GM18873 (cell line): ENCODE data around the gene ENPP7.

Source experiments
- ATAC-seq: cut with Tn5 transposase; IDR thresholded peaks from one replicate; pipeline ENCODE4 v1.9.1; 2021; ENCODE audit warnings: mild to moderate bottlenecking, moderate library complexity, moderate number of reproducible peaks; ENCODE audit not compliant: unreplicated experiment, low FRiP score

Gene ENPP7, protein sequence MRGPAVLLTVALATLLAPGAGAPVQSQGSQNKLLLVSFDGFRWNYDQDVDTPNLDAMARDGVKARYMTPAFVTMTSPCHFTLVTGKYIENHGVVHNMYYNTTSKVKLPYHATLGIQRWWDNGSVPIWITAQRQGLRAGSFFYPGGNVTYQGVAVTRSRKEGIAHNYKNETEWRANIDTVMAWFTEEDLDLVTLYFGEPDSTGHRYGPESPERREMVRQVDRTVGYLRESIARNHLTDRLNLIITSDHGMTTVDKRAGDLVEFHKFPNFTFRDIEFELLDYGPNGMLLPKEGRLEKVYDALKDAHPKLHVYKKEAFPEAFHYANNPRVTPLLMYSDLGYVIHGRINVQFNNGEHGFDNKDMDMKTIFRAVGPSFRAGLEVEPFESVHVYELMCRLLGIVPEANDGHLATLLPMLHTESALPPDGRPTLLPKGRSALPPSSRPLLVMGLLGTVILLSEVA

DNA sequence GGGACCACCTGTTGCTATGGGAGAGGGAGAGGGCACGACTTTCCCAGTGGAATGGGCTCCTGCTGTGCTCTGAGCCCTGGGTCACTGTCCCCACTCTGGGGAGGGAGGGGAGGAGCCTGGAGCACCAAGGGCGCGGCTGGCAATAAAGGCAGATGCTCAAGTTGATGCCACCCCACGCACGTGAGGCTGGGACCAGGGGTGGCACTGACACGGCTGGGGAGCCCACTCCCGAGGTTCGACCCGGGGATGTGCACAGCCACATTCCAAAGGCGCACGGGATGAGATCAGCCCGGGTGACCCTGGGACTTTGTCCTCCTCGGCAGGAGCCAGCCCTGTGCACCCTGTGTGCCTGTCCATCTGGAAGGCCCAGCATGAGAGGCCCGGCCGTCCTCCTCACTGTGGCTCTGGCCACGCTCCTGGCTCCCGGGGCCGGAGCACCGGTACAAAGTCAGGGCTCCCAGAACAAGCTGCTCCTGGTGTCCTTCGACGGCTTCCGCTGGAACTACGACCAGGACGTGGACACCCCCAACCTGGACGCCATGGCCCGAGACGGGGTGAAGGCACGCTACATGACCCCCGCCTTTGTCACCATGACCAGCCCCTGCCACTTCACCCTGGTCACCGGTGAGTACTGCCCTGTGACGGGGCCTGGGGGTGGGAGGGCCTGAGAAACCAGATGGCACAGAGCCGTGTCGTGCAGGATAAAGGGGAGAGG lies at the start of gene ENPP7:
TSS of gene ENPP7 (plus strand) at position 175 of the 715 bp plus-strand sequence. CDS start at position 372, 197 bp downstream.
- no peak for ATAC-seq

DNA sequence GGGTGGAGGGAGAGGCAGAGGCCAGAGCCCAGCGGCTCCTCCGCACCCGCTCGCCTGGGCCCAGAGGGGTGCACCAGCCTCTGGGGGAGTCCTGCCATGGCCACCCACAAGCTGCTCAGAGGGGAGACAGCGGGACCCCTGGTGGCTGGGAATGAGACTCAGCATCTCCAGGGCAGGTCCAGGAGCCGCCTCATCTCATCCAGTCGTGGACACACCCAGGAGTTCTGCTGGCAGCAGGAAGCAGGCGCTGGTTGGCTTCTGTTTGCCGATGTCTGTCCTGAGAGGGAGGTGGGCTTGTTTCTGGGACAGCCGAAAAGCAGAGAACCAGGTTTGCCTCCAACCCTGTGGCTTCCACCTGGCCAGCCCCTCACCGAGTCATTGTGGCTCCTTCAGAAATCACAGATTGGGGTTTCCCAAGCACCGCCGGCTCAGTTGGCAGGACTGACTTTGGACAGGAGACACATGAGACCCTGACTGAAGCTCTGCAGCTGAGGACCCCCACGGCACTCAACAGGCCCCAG lies 49.6 kb upstream of the ENPP7 start:
- ATAC-seq: no peak

DNA sequence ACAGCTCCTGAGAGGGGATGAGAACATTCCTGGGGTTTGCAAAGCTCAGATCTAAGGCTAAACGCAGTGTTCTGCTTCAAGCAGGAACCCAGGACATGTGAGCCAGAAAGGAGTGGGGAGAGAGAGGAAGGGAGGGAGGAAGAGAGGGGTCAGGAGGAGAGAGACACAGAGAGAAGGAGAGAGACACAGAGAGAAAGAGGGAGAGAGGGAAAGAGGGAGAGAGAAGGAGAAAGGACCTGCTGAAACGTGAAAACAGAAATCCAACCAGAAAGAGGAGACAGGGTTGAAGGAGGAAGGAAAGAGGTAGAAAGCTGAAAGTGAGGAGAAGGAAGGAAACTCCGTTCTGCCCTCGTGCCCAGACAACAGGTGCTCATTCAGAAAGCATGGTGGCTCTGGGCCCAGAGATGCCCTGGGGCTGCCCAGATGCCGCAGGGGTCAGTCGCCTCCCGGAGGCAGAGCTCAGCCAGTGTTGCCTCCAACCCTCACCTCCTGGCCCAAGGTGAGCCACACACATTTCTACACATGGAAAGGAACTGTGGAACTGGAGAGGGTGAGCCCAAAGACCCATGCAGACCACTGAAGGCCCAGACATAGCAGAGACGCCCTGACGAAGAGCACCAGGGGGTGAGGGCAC lies 49.0 kb upstream of the ENPP7 start:
- ATAC-seq: no peak

DNA sequence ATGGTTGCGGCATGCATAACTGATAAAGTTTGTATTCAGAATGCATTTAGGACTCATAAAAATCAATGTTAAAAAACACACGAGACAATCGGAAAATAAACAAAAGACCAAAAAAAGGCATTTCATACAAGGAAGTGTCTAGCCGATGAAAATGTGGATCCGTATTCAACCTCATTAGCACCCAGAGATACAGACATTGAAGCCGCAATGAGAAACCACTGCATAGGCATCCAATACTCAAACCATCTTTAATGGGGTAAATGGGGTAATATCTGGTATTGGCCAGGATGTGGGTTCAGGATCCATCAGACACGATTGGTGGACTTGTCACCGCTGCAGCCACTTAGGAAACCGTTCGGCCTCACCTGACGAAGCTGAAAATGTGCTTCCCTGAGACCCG lies 47.4 kb upstream of the ENPP7 start:
- ATAC-seq: no peak

DNA sequence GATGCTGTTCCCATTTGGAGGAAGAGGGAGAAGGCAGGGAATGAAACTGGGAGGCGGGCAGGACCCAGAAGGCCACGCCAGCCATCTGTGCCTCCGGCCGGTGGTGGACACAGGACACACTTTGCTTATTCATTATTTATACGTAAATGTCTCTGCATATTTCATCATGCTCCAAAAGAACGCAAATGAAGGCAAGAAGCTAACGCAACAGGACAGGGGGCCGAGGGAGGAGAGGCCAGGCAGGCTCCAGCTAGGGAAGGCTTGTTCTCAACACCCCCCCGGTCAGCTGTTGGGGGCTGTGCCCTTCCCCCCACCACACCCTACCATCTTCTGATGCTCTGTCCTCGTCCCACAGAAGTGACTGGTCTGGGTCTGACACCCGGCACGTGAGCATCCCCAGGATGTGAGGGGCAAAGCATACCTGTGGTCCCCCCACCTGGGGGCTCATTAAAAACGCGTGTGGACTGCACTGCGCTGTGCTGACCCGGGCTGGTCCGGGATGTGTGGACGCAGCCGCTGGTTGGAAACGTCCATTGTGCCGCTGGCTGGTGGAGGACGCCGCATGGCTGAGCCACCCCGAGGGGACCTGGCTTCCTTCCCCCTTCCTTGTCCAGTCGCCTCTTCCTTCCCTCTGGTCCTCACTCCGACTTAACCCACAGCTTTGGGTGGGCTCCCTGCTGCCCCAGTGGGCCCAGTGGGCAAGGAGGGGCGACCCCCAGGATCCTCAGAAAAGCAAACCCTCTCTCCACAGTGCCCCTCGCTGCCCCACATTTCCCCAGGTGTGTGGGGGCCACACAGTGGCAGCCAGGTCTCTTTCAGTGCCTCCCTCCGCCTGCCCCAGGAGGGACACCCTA lies 46.4 kb upstream of the ENPP7 start:
- no peak for ATAC-seq

DNA sequence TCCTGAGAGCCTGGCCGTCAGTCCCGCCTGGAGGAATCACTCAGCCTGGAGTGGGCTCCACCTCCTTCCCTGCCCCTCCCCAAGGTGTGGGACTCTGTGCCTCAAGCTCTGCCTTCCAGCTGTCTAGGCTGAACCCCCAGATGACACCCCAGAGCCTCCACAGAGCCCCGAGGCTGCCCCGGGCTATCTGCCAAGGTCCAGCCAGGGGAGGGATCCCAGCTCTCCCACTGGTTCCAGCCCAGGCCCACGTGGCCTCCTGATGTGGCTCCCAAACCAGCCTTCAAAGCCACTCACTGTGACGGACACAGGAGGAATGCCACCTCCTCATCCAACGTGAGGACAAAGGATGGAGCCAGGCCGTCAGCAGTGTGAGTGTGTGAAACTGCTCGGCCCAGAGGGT lies 45.6 kb upstream of the ENPP7 start:
- no peak for ATAC-seq

DNA sequence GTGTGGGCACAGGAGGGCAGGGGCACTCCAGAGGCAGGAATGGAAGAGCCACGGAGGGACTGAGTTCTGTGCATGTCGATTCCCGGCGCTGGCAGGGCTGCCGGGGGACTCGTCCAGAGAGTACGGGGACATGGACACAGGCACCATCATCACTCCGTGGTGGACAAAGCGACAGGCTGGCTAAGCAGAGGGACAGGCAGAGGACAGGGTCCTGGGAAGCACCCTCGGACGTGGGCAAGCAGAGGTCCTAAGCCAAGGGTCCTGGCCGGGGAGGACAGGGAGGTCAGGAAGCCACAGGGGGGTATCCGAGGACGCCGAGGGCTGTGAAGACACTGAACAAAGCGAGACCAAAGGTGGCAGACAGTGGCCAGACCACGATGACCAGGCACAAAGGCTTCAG lies 44.3 kb upstream of the ENPP7 start:
- no peak for ATAC-seq

DNA sequence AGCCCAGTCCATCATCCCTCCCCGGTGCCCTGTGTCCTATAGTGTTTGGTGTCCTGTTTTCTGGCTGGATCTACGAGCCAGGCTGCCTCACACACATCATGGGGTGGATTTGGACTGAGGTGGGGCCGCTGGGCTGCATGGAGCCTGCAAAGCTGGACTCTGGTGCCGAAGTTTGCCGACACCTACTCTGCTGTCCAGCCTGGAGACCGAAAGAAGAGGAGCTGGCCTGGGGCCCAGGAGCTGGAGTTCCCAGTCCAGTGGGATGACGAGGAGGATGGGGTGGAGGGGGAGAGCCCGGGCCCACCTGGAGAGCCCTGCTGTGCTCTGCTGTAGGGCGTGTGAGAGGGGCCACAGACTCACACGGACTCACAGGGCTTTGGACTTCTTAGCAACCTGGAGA lies 40.3 kb upstream of the ENPP7 start:
- no peak for ATAC-seq

DNA sequence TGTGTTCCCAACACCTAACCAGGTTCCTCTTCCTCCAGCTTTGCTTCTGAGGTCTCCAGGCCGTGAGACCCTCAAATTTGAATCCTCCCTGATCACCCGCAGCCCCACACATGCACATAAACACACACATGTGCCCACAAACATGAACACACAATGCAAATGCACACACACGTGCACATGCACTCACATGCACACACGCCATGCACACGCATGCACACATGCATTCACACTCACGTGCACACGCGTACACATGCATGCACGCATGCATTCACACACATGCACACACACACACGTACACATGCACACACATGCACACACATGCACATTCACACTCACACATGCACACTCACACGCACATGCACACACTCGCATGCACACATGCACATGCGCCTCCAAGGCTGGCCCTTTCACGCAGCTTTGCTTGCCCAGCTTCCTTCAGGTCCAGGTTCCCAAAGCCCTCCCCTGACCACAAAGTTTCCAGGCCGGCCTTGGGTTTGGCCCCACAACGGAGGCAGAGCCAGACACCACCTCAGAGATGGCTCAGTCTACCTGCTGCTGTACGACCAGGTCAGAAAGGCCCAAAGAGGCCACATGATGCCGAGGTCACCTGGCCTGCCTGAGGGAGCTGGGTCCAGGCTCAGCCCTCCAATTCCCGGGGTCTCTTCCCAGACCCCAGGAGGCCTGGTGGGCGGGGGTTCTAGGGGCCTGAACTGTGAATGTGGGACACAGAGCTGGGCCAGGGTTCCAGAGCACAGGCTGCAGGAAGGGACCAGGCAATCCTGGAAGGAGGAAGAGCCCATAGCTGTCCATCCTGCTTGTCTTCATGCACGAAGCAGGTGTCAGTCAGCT lies 39.5 kb upstream of the ENPP7 start:
- no peak for ATAC-seq

DNA sequence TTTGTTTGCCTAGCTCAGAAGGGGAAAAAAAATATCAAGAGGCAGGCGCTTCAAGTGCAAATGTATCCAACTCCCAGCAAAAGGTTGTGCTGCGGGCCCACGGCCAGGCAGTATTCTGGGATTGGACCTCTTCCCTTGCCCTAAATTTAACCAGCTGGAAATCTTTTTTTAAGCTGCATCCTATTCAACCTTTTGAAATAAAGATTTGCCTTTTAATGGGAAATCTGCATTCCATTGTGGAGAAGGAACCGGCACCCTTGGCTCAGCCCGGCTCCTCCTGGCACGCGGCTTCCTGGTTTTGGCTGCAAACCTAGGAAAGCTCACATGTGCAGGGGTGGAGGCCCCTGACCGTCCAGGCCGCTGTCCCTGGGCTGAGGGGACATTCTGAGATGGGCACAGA lies 38.8 kb upstream of the ENPP7 start:
- ATAC-seq: no peak

DNA sequence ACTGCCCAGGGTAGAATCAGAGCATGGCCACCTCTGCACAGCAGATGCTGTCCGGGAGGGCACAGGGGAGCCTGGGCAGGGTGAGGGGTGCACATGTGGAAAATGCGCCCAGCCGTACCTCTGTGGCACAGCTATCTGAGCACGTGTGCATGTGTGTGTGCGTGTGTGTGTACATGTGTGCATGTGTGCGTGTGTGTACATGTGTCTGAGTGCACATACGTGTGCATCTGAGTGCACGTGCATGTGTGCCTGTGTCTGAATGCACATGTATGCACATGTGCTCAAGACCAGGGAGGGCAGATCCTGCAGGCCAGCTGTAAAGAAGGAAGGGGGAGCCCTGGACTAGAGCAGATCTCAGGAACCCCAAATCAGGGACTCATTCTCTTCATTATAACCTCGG lies 37.3 kb upstream of the ENPP7 start:
- ATAC-seq: no peak

DNA sequence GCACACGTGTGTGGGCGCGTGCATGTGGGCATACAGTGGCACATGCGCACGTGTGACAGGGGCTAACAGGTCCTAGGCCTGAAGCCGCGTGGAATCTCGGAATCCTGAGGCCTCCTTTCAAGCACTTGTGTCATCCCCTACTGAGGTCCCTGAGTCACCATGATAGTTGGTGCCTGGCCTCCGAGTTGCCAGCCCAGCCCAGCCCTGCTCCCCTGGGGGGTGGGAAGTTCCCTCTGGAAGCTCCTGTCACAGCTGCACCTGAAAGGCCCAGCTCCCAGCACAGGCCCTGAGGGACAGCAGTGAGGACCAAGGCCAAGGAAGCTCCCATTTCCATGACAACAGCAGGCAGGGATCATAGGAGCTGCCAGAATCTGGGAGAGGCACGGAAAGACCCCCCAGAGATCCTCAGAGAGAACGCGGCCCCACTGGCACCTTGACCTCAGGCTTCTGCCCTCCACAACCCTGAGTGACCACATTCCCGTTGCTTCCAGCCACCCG lies 35.4 kb upstream of the ENPP7 start:
- ATAC-seq: no peak

DNA sequence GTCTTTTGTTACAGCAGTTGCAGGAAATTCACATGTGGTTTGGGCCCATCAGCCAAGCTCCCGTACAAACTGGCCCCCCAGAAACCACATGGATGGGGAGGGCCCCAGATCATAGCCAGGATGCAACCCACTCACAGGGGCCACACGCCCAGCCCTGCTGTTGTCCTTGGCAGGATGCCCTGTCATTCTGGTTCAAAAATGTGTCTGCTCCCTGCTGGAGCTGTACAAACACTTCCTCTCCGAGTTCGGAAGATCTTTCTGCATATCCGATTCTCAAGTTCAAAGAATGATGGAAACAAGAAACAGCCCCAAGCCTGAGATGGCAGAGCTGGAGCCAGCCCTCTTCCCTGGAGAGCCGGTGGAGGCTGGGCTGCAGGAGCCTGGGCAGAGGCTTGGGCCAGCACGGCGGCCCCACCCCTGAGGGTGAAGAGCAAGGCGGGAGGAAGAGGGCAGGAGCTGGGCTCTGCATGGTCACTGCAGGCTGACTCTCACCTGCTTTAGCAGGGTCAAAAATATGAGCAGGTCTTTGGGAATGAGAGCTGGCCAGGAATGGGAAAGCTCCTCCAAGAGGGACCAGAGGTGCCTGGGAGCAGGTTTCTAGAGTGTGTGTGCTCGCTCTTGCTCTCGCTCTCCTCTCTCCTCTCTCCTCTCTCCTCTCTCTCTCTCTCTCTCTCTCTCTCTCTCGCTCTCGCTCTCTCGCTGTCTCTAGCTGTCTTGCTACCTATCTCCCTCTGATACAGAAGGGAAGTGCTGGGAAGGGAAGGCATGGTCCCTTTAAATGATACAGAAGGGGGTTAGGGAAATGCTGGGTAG lies 34.7 kb upstream of the ENPP7 start:
- ATAC-seq: no peak

DNA sequence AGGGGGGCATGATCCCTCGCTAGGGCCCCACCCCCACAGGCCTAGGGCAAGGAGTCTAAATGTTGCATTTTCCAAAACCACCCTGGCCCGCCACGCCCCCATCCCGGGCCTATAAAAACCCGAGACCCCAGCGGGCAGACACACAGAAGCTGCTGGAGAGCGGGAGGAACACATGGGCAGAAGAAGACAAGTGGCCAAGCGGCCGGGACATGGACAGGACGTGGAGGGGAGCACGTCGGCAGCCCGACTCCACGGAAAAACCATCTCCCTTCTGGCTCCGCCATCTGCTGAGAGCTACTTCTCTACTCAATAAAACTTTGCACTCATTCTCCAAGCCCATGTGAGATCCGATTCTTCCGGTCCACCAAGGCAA lies 34.1 kb upstream of the ENPP7 start:
- no peak for ATAC-seq

DNA sequence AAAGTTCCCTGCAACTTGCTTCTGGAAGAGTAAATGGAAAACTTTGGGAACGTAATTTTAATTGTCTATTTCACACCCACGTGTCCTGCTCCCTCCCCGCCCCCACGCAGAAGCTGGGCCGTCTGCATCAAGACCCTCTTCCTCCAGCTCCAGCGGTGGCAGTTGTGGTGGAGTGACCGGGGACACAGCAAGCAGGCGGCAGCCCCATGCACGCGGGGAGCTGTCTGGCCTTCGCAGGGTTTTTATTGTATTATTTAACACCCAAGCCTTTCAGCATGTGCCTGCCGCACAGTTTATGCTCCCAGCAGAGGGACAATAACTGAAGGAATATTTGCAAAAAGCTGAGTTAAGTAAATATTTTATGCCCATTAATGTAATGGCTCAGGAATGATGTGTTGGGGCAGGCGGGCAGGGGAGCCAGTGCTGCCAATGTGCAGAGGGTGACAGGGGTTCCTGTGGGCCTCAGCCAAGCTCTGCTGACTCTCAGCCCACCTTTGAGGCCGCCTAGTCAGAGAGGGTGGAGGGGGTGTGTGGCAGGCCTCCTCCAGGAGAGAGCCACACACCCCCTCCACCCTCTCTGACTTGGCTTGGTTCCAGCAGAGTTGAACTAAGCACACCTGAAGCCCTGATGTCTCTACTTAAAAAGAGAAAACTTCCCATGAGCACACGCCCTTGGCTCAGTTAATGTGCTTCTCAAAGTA lies 32.4 kb upstream of the ENPP7 start:
- no peak for ATAC-seq

DNA sequence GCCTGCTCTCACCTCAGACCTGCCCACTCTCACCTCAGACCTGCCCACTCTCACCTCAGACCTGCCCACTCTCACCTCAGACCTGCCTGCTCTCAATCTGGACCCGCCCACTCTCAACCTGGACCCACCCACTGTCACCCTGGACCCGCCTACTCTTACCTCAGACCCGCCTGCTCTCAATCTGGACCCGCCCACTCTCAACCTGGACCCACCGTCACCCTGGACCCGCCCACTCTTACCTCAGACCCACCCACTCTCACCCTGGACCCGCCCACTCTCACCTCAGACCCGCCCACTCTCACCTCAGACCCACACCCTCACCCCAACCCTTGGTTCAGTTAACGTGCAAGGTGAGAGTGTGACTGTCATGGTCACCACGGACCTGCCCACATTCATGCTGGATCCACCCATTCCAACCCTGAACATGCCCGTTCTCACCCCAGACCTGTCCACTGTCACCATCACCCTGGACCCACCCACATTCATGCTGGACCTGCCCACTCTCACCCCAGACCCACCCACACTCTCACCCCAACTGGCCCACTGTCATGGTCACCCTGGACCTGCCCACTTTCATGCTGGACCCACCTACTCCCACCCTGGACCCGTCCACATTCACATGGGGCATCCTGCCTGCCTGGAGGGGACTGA lies 31.2 kb upstream of the ENPP7 start:
- ATAC-seq: no peak

DNA sequence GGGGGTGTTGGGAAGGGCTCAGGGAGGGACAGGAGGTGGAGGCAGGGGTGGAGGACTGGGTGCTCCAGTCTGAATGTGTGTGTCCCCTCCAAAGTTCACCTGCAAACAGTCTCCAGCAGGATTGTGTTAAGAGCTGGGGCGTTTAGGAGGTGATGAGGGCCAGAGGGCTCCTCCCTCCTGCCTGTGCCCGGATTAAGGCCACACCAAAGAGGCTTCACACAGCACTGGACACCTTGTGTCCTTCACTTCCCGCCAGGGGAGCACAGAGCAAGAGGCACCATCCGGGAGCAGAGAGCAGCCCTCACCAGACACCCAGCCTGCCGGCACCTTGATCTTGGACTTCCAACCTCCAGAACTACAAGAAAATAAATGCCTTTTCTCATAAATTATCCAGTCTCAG lies 30.2 kb upstream of the ENPP7 start:
- ATAC-seq: no peak
